ENCODE measurements around the gene PACSIN1. TPM values are rescaled to one million over a fixed set of nuclear protein-coding genes. Genes with fewer than 3 reads are reported as not detected.

PACSIN1 gene
- polyA plus RNA-seq, 1 donor (not counting 4 experiments of a cell fraction or from before 2014, with no cell fraction given): not detected

DNA sequence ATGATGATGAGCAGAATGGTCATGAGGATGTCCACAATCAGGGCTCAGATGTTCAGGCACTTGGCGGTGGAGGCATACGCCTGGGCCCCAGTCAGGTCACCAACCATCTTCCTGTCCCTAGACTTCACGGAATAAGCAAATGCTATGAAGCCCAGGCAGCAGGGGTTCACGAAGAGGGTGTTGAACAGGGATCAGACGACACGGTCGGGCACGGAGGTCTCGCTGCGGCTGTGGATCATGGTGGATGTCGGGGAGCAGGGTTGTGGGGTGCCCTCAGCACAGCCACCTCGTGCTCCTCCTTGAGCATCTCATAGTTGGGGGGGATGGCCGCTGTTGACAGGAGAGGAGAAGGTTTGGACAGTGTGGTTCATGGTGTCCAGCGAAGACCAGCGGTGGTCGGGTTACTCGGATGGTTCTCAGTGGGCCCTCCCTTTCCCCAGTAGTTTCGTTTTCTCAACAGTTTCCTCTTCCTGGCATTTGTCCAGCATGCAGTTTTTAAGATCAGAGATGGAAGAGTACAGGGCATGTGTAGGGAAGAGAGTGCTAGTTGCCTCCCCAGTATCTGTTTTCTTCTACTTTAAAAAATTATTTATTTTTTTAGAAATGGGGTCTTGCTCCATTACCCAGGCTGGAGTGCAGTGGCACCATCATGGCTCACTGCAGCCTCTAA is 110.5 kb downstream of the PACSIN1 start:
- dilution Hi-C loops (cut with MboI; ENCODE audit: extremely low pct_ligation_motif_present, low sequenced_read_pairs): no loop called here
- H3K36me3 ChIP-seq (ENCODE audit: control insufficient read depth in 2 of 2, extremely low read depth in 1 of 2, insufficient read depth in 2 of 2, low read length in 2 of 2): peaks cover 0 to 3% of the 10 kb centered on the region in 2 experiments

GRCh38 chr6:34578445-34579262 is 112.8 kb downstream of the PACSIN1 start:
- no peak overlapping the region for H3K4me2 ChIP-seq (ENCODE audit: control insufficient read depth, extremely low read depth, insufficient read depth, low read depth, low read length)
- dilution Hi-C loops (cut with MboI; ENCODE audit: extremely low pct_ligation_motif_present, low sequenced_read_pairs): no loop called here
- no peaks in the 10 kb centered on the region for H3K79me2 ChIP-seq (ENCODE audit: control insufficient read depth, insufficient read depth, low read length)
- H3K36me3 ChIP-seq (ENCODE audit: control insufficient read depth in 2 of 2, extremely low read depth in 1 of 2, insufficient read depth in 2 of 2, low read length in 2 of 2): peaks cover 0 to 7% of the 10 kb centered on the region in 2 experiments
- H3K4me3 ChIP-seq (ENCODE audit: control insufficient read depth in 2 of 3, extremely low read depth in 1 of 3, insufficient read depth in 2 of 3, low read depth in 1 of 3, low read length in 3 of 3): no peak overlapping the region
- FAIRE-seq: no peak
- no peaks in the 10 kb centered on the region for H3K4me1 ChIP-seq (ENCODE audit: control insufficient read depth, extremely low read depth, insufficient read depth, low read length)
- no peaks in the 10 kb centered on the region for H3K9me1 ChIP-seq (ENCODE audit: control insufficient read depth, extremely low read depth, insufficient read depth, low read length)
- no peaks in the 10 kb centered on the region for H3K27me3 ChIP-seq (ENCODE audit: control insufficient read depth, extremely low read depth, insufficient read depth, low read length)
- DNase-seq (ENCODE audit: low read depth, low spot score): no peak
- no peaks in the 10 kb centered on the region for H3K9me3 ChIP-seq (ENCODE audit: control insufficient read depth, low read depth, low read length)
- no peak overlapping the region for H3K9ac ChIP-seq (ENCODE audit: control insufficient read depth, extremely low read depth, insufficient read depth, low read length)
- H2AFZ ChIP-seq (ENCODE audit: control insufficient read depth, low read length): no peak overlapping the region
- TF ChIP-seq CTCF (optimal IDR thresholded peaks at IDR 0.05 in 1 of 3, IDR thresholded peaks at IDR 0.05 in 1 of 3, conservative IDR thresholded peaks at IDR 0.05 in 1 of 3; ENCODE audit: extremely low read depth in 1 of 3, insufficient read depth in 2 of 3, low read length in 3 of 3) (no peak), EZH2 (IDR thresholded peaks at IDR 0.05; ENCODE audit: low read length) (no peak)
- no peaks in the 10 kb centered on the region for H4K20me1 ChIP-seq (ENCODE audit: control insufficient read depth, extremely low read depth, insufficient read depth, low read length)
- no peak overlapping the region for H3K27ac ChIP-seq (ENCODE audit: control insufficient read depth, insufficient read depth, low read length)

More for the DNA sequence above, 110.5 kb downstream of the PACSIN1 start:
- H3K27ac ChIP-seq (ENCODE audit: control insufficient read depth, insufficient read depth, low read length): no peak overlapping the region
- no peak overlapping the region for H3K4me3 ChIP-seq (ENCODE audit: control insufficient read depth in 2 of 3, extremely low read depth in 1 of 3, insufficient read depth in 2 of 3, low read depth in 1 of 3, low read length in 3 of 3)
- FAIRE-seq: no peak
- no peaks in the 10 kb centered on the region for H3K4me1 ChIP-seq (ENCODE audit: control insufficient read depth, extremely low read depth, insufficient read depth, low read length)
- TF ChIP-seq CTCF (optimal IDR thresholded peaks at IDR 0.05 in 1 of 3, IDR thresholded peaks at IDR 0.05 in 1 of 3, conservative IDR thresholded peaks at IDR 0.05 in 1 of 3; ENCODE audit: extremely low read depth in 1 of 3, insufficient read depth in 2 of 3, low read length in 3 of 3) (no peak), EZH2 (IDR thresholded peaks at IDR 0.05; ENCODE audit: low read length) (no peak)
- H3K9me1 ChIP-seq (ENCODE audit: control insufficient read depth, extremely low read depth, insufficient read depth, low read length): no peaks in the 10 kb centered on the region
- no peak overlapping the region for H2AFZ ChIP-seq (ENCODE audit: control insufficient read depth, low read length)
- no peaks in the 10 kb centered on the region for H3K27me3 ChIP-seq (ENCODE audit: control insufficient read depth, extremely low read depth, insufficient read depth, low read length)
- H3K4me2 ChIP-seq (ENCODE audit: control insufficient read depth, extremely low read depth, insufficient read depth, low read depth, low read length): no peak overlapping the region
- no peaks in the 10 kb centered on the region for H3K79me2 ChIP-seq (ENCODE audit: control insufficient read depth, insufficient read depth, low read length)
- no peak overlapping the region for H3K9ac ChIP-seq (ENCODE audit: control insufficient read depth, extremely low read depth, insufficient read depth, low read length)
- no peaks in the 10 kb centered on the region for H4K20me1 ChIP-seq (ENCODE audit: control insufficient read depth, extremely low read depth, insufficient read depth, low read length)
- H3K9me3 ChIP-seq (ENCODE audit: control insufficient read depth, low read depth, low read length): no peaks in the 10 kb centered on the region
- DNase-seq (ENCODE audit: low read depth, low spot score): no peak

Measured in keratinocyte (primary cell).